GM18511 (cell line): Measurements from ENCODE around the gene ZNF784.

Source experiments
- ATAC-seq: cut with Tn5 transposase; IDR thresholded peaks from one replicate; pipeline ENCODE4 v1.9.1; 2021; ENCODE audit warnings: mild to moderate bottlenecking, moderate library complexity; ENCODE audit not compliant: unreplicated experiment

Gene ZNF784

GRCh38 chr19:55644191-55644833, 19.9 kb upstream of the ZNF784 start:
- ATAC-seq: no peak

GRCh38 chr19:55643887-55644176, 19.5 kb upstream of the ZNF784 start:
- no peak for ATAC-seq

GRCh38 chr19:55643003-55643886, 18.9 kb upstream of the ZNF784 start, which contains the start of gene ZNF581:
Gene ZNF581, plus strand, starts transcription at chr19:55643649. Its CDS starts 923 bp downstream, at chr19:55644572.
- peak; percentile 31 for ATAC-seq

GRCh38 chr19:55642153-55643002, 18.0 kb upstream of the ZNF784 start:
- ATAC-seq: no peak

- no peak for ATAC-seq
Observed at GRCh38 chr19:55641426-55642152, 17.2 kb upstream of the ZNF784 start.

GRCh38 chr19:55640577-55641425, 16.4 kb upstream of the ZNF784 start, which contains the start of gene ZNF580:
Gene ZNF580, plus strand, starts transcription at chr19:55641002. Its CDS starts 1,507 bp downstream, at chr19:55642509.
- ATAC-seq: peak; percentile 42

- ATAC-seq: peak; percentile 32
Observed at GRCh38 chr19:55640043-55640576, 15.7 kb upstream of the ZNF784 start.

GRCh38 chr19:55638864-55639359, 14.5 kb upstream of the ZNF784 start:
- ATAC-seq: no peak

- ATAC-seq: no peak
Observed at GRCh38 chr19:55637534-55637933, 13.2 kb upstream of the ZNF784 start.

GRCh38 chr19:55636723-55637122, 12.4 kb upstream of the ZNF784 start:
- no peak for ATAC-seq

- no peak for ATAC-seq
Observed at GRCh38 chr19:55635856-55636440, 11.6 kb upstream of the ZNF784 start.

GRCh38 chr19:55635334-55635717, 11.0 kb upstream of the ZNF784 start:
- no peak for ATAC-seq

GRCh38 chr19:55633861-55634260, 9.5 kb upstream of the ZNF784 start:
- ATAC-seq: no peak

GRCh38 chr19:55632463-55632834, 8.1 kb upstream of the ZNF784 start:
- peak; percentile 44 for ATAC-seq

- no peak for ATAC-seq
Observed at GRCh38 chr19:55626350-55626749, 2.0 kb upstream of the ZNF784 start.

- ATAC-seq: no peak
Observed at GRCh38 chr19:55625004-55625326, 599 bp upstream of the ZNF784 start.

- no peak for ATAC-seq
Observed at GRCh38 chr19:55623561-55623960, 805 bp downstream of the ZNF784 start.

- no peak for ATAC-seq
Observed at GRCh38 chr19:55623130-55623529, 1.2 kb downstream of the ZNF784 start.
